Bronchial epithelial cell (primary cell): ENCODE results near the gene SDHC. TPM values are rescaled to one million over a fixed set of nuclear protein-coding genes. Genes with fewer than 3 reads are reported as not detected.

Source experiments
- total RNA-seq: library from RNA; depleted of rRNA; stranded (reverse); fragments of >200 nt; gene quantifications from 2 replicates; pipeline ENCODE4 v1.2.1, GENCODE V29; 2014

SDHC gene
- total RNA-seq, 1 donor from 2014 or later = 15.0 TPM

Other genes with a start within 250 kb of the SDHC start
- 1.3 and 3.1 TPM in 2 replicates for gene ARHGAP30, start 244.5 kb upstream of the SDHC start, total RNA-seq
- 108 and 200 TPM in 2 replicates for gene NECTIN4, start 224.8 kb upstream of the SDHC start, total RNA-seq
- gene KLHDC9, start 216.0 kb upstream of the SDHC start, total RNA-seq = 1.3 and 5.0 TPM in 2 replicates
- 204 and 224 TPM in 2 replicates for gene PFDN2, start 196.3 kb upstream of the SDHC start, total RNA-seq
- gene NIT1, start 196.3 kb upstream of the SDHC start, total RNA-seq = 40.5 and 58.2 TPM in 2 replicates
- gene DEDD, start 181.7 kb upstream of the SDHC start, total RNA-seq = 26.9 and 31.9 TPM in 2 replicates
- gene UFC1, start 160.4 kb upstream of the SDHC start, total RNA-seq = 93.5 and 94.3 TPM in 2 replicates
- 3.9 and 4.7 TPM in 2 replicates for gene USP21, start 154.9 kb upstream of the SDHC start, total RNA-seq
- 10.0 and 11.0 TPM in 2 replicates for gene PPOX, start 148.0 kb upstream of the SDHC start, total RNA-seq
- gene B4GALT3, start 136.9 kb upstream of the SDHC start, total RNA-seq = 11.5 and 12.9 TPM in 2 replicates
- under 0.01 TPM in 1 of 2 replicates, not detected in the other for gene ADAMTS4, start 115.3 kb upstream of the SDHC start, total RNA-seq
- gene NDUFS2, start 112.0 kb upstream of the SDHC start, total RNA-seq = 131 and 132 TPM in 2 replicates
- gene FCER1G, start 99.1 kb upstream of the SDHC start, total RNA-seq = 0.26 TPM in 2 replicates
- not detected in 2 replicates for gene APOA2, start 90.8 kb upstream of the SDHC start, total RNA-seq
- 7.8 and 10.8 TPM in 2 replicates for gene TOMM40L, start 88.3 kb upstream of the SDHC start, total RNA-seq
- not detected in 2 replicates for gene NR1I3, start 76.2 kb upstream of the SDHC start, total RNA-seq
- 0.26 and 3.5 TPM in 2 replicates for gene PCP4L1, start 55.6 kb upstream of the SDHC start, total RNA-seq
- under 0.01 and 0.13 TPM in 2 replicates for gene MPZ, start 4.4 kb upstream of the SDHC start, total RNA-seq
- gene CFAP126, start 53.5 kb downstream of the SDHC start, total RNA-seq = not detected in 2 replicates
- not detected in 2 replicates for gene FCGR2A, start 191.1 kb downstream of the SDHC start, total RNA-seq
- 1.6 and 1.7 TPM in 2 replicates for gene HSPA6, start 210.2 kb downstream of the SDHC start, total RNA-seq
- gene FCGR3A, start 235.4 kb downstream of the SDHC start, total RNA-seq = not detected in 2 replicates